GM23248 (cell line): ENCODE data around the gene DUS3L.

Experiments used
- EZH2 ChIP-seq: fragments of 200-600 bp; sonication (generic); IDR thresholded peaks from 2 replicates; pipeline ENCODE4 v1.6.1; 2018; ENCODE audit warnings: antibody characterized with exemption, mild to moderate bottlenecking; ENCODE audit not compliant: insufficient read depth, poor library complexity, severe bottlenecking
- EZH2phosphoT487 ChIP-seq: fragments of 200-600 bp; sonication (generic); IDR thresholded peaks from 2 replicates; pipeline ENCODE4 v1.6.1; 2018; ENCODE audit warnings: antibody characterized with exemption, moderate library complexity, mild to moderate bottlenecking, low read depth; ENCODE audit not compliant: insufficient read depth

GRCh38 chr19:5775668-5776309 is 15.2 kb downstream of the DUS3L start:
- TF ChIP-seq EZH2 (no peak), EZH2phosphoT487 (no peak)
